GM12874 (cell line): ENCODE measurements around the gene NPAS2.

Experiments used
- TF ChIP-seq, protein P1 (sequence below): IDR thresholded peaks from 2 replicates; pipeline ENCODE4 v1.5.1; 2011; ENCODE audit warnings: low read depth, mild to moderate bottlenecking, control low read depth, low read length, moderate library complexity; ENCODE audit not compliant: insufficient read depth

Gene NPAS2

DNA sequence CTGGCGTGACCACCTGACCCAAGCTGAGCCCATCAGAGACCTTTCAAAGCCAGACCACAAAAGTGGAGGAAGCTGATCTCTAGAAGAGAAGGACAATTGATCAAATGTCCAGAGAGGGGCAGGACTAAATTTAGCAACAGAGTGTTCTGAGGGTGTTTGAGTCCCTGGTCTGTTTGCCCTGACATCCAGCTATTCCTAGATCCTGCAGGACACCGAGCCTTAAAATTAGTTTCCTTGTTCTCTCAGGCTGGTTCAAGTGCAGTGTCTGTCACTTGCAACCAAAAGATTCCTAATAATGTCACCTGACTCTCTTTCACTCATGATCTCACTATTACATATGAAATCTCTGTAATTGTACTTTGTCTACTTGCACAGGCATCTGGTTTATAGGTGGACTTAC is 33.0 kb upstream of the NPAS2 start:
- TF ChIP-seq, protein P1, sequence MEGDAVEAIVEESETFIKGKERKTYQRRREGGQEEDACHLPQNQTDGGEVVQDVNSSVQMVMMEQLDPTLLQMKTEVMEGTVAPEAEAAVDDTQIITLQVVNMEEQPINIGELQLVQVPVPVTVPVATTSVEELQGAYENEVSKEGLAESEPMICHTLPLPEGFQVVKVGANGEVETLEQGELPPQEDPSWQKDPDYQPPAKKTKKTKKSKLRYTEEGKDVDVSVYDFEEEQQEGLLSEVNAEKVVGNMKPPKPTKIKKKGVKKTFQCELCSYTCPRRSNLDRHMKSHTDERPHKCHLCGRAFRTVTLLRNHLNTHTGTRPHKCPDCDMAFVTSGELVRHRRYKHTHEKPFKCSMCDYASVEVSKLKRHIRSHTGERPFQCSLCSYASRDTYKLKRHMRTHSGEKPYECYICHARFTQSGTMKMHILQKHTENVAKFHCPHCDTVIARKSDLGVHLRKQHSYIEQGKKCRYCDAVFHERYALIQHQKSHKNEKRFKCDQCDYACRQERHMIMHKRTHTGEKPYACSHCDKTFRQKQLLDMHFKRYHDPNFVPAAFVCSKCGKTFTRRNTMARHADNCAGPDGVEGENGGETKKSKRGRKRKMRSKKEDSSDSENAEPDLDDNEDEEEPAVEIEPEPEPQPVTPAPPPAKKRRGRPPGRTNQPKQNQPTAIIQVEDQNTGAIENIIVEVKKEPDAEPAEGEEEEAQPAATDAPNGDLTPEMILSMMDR: no peak

DNA sequence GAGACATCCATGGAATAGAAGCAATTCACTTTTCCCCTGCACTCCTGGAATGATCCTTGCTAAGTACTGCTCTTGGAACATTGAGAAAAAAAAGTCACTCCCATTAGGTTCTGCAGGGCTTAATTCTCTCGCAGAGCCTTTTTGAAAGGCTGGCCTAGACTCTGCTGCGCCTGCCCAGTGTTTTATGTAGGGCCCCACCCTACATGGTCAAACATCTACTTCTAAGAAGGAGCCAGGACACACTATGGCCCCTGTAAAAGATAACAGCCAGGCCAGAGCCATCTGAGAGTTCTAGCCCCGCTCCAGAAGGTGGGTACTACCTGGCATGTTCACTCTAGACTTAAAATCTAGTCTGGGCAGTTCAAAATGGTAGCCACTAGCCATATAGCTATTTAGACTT is 30.6 kb upstream of the NPAS2 start:
- TF ChIP-seq, protein P1: no peak

GRCh38 chr2:100791294-100791935 is 28.5 kb upstream of the NPAS2 start:
- TF ChIP-seq, protein P1: no peak

- TF ChIP-seq, protein P1: no peak
Observed at GRCh38 chr2:100791936-100792308, 28.0 kb upstream of the NPAS2 start.

GRCh38 chr2:100793220-100793619 is 26.7 kb upstream of the NPAS2 start:
- TF ChIP-seq, protein P1: no peak

- TF ChIP-seq, protein P1: no peak
Observed at GRCh38 chr2:100793982-100794381, 26.0 kb upstream of the NPAS2 start.

DNA sequence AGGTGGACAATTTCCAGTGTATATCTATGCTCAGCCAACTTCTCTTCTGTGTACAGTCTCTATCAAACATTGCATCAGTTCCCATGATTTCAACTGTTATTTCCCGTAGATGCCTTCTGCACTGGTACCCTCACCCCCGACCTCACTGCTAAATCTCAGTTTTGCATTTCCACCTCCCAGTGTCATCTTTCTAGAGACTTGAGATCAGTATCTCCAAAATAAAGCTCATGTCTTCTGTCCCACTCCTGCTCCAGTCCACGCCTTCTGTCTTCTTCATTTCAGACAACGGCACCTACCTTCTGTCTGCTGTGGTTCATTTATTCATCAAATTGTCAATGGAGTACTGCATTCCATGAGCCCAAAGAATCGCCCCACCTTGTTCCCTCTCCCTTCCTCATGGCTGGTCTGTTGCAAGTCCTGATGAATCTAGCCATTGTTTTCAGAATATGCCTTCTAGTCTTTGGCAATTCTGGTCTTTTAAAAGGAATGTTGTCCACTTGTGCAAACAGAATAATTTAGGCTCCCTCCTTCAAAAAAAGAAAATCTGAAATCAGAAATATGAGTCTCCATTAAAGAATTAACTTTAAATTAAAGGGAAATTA is 23.3 kb upstream of the NPAS2 start:
- TF ChIP-seq, protein P1: no peak
